T1000 (cell line): ENCODE data around the gene COL6A3.

Experiments
- DNase-seq: peaks from one replicate; lab custom pipeline; 2025; ENCODE audit warnings: mixed read lengths; lab: John Stamatoyannopoulos, UW

Gene COL6A3

GRCh38 chr2:237348281-237348865 lies 65.6 kb downstream of the COL6A3 start:
- no peak for DNase-seq

- no peak for DNase-seq
Observed at GRCh38 chr2:237345891-237346640, 67.9 kb downstream of the COL6A3 start.

GRCh38 chr2:237345411-237345810 lies 68.6 kb downstream of the COL6A3 start:
- DNase-seq, result no peak

GRCh38 chr2:237344942-237345341 lies 69.0 kb downstream of the COL6A3 start:
- no peak for DNase-seq

- no peak for DNase-seq
Observed at GRCh38 chr2:237343993-237344392, 70.0 kb downstream of the COL6A3 start.

GRCh38 chr2:237341872-237342271 lies 72.1 kb downstream of the COL6A3 start:
- no peak for DNase-seq

- no peak for DNase-seq
Observed at GRCh38 chr2:237337586-237337985, 76.4 kb downstream of the COL6A3 start.

GRCh38 chr2:237336131-237336530 lies 77.8 kb downstream of the COL6A3 start:
- DNase-seq, result no peak

- no peak for DNase-seq
Observed at GRCh38 chr2:237333748-237334147, 80.2 kb downstream of the COL6A3 start.

GRCh38 chr2:237330541-237330940 lies 83.4 kb downstream of the COL6A3 start:
- no peak for DNase-seq

GRCh38 chr2:237327175-237327950 lies 86.6 kb downstream of the COL6A3 start:
- DNase-seq, result no peak

- no peak for DNase-seq
Observed at GRCh38 chr2:237326266-237327171, 87.4 kb downstream of the COL6A3 start.

GRCh38 chr2:237324837-237325236 lies 89.1 kb downstream of the COL6A3 start:
- DNase-seq, result no peak

- no peak for DNase-seq
Observed at GRCh38 chr2:237324405-237324831, 89.5 kb downstream of the COL6A3 start.

- DNase-seq, result no peak
Observed at GRCh38 chr2:237323656-237324055, 90.3 kb downstream of the COL6A3 start.

- no peak for DNase-seq
Observed at GRCh38 chr2:237322564-237322963, 91.4 kb downstream of the COL6A3 start.

- no peak for DNase-seq
Observed at GRCh38 chr2:237321746-237322145, 92.2 kb downstream of the COL6A3 start.

GRCh38 chr2:237320801-237321560 lies 93.0 kb downstream of the COL6A3 start:
- DNase-seq, result no peak

- DNase-seq, result no peak
Observed at GRCh38 chr2:237319887-237320286, 94.1 kb downstream of the COL6A3 start.

GRCh38 chr2:237319086-237319820 lies 94.7 kb downstream of the COL6A3 start:
- no peak for DNase-seq
